ENCODE results near the gene TUBA4B. TPM values are rescaled to one million over a fixed set of nuclear protein-coding genes. Genes with fewer than 3 reads are reported as not detected.

Gene TUBA4B
- total RNA-seq, 6 donors from 2014 or later: 0.26 to 8.9 (median 3.1) TPM

- WGBS, 2 donors: 36% methylated on average over 11 to 16 of the region's 16 CpGs
- peak; percentile 15 to 83 for ATAC-seq (ENCODE audit: low FRiP score in 2 of 2)
- Histone ChIP-seq H3K4me3 (no peak overlapping the region), H3K9me3 (no peaks in the 10 kb centered on the region), H3K36me3 (peaks cover 1 to 22% (median 15%) of the 10 kb centered on the region in 4 donors), H3K27me3 (no peaks in the 10 kb centered on the region), H3K4me1 (peaks cover 0 to 9% (median 4%) of the 10 kb centered on the region in 4 donors), H3K27ac (no peak overlapping the region)
- peak in 1 of 2 donors; percentile 91 for DNase-seq
- TF ChIP-seq POLR2A (IDR thresholded peaks at IDR 0.05): no peak
- no peak for TF ChIP-seq CTCF (IDR thresholded peaks at IDR 0.05)
- no peak for TF ChIP-seq POLR2AphosphoS5 (IDR thresholded peaks at IDR 0.05)
- no peak for TF ChIP-seq EP300 (IDR thresholded peaks at IDR 0.05)
Observed at GRCh38 chr2:219289537-219290361, 36.7 kb downstream of the TUBA4B start.

GRCh38 chr2:219290381-219291171 lies 37.5 kb downstream of the TUBA4B start:
- Histone ChIP-seq H3K4me1 (peaks cover 5 to 13% (median 10%) of the 10 kb centered on the region in 4 donors), H3K4me3 (no peak overlapping the region), H3K27ac (no peak overlapping the region), H3K27me3 (no peaks in the 10 kb centered on the region), H3K36me3 (peaks cover 0 to 13% (median 7%) of the 10 kb centered on the region in 4 donors), H3K9me3 (no peaks in the 10 kb centered on the region)
- no peak for ATAC-seq (ENCODE audit: low FRiP score in 2 of 2)
- DNase-seq: peak in 1 of 2 donors; percentile 51
- 84 to 87% methylated on average over 15 to 16 of the region's 16 CpGs for WGBS, 2 donors
- no peak for TF ChIP-seq POLR2AphosphoS5 (IDR thresholded peaks at IDR 0.05)
- no peak for TF ChIP-seq EP300 (IDR thresholded peaks at IDR 0.05)
- TF ChIP-seq POLR2A (IDR thresholded peaks at IDR 0.05): no peak
- TF ChIP-seq CTCF (IDR thresholded peaks at IDR 0.05): no peak

GRCh38 chr2:219291394-219291793 lies 38.4 kb downstream of the TUBA4B start:
- TF ChIP-seq POLR2A (IDR thresholded peaks at IDR 0.05) (no peak), EP300 (IDR thresholded peaks at IDR 0.05) (no peak), POLR2AphosphoS5 (IDR thresholded peaks at IDR 0.05) (no peak)
- DNase-seq (no peak), ATAC-seq (ENCODE audit: low FRiP score in 2 of 2) (no peak)
- Histone ChIP-seq H3K36me3 (peaks cover 0 to 5% (median 2%) of the 10 kb centered on the region in 4 donors), H3K9me3 (no peaks in the 10 kb centered on the region), H3K4me3 (no peak overlapping the region), H3K27ac (no peak overlapping the region), H3K27me3 (no peaks in the 10 kb centered on the region), H3K4me1 (peaks cover 5 to 13% (median 10%) of the 10 kb centered on the region in 4 donors)
- WGBS, 2 donors: 81 to 87% methylated on average over 7 of the region's 7 CpGs

- H3K36me3 ChIP-seq: peaks cover 0 to under 1% (median 0%) of the 10 kb centered on the region in 4 donors
- WGBS, 2 donors: 69 to 84% methylated on average over 4 of the region's 4 CpGs
- TF ChIP-seq CTCF (IDR thresholded peaks at IDR 0.05) (no peak), POLR2A (IDR thresholded peaks at IDR 0.05) (no peak), EP300 (IDR thresholded peaks at IDR 0.05) (no peak), POLR2AphosphoS5 (IDR thresholded peaks at IDR 0.05) (no peak)
- no peak overlapping the region for H3K4me3 ChIP-seq
- peaks cover 5 to 13% (median 10%) of the 10 kb centered on the region in 4 donors for H3K4me1 ChIP-seq
- H3K9me3 ChIP-seq: no peaks in the 10 kb centered on the region
- no peak for ATAC-seq (ENCODE audit: low FRiP score in 2 of 2)
- no peaks in the 10 kb centered on the region for H3K27me3 ChIP-seq
- no peak for DNase-seq
- no peak overlapping the region for H3K27ac ChIP-seq
Observed at GRCh38 chr2:219291910-219292490, 39.0 kb downstream of the TUBA4B start.

- DNase-seq (no peak), ATAC-seq (ENCODE audit: low FRiP score in 2 of 2) (no peak)
- Histone ChIP-seq H3K36me3 (no peaks in the 10 kb centered on the region), H3K9me3 (no peaks in the 10 kb centered on the region), H3K27ac (no peak overlapping the region), H3K4me3 (no peak overlapping the region), H3K4me1 (peaks cover 5 to 13% (median 10%) of the 10 kb centered on the region in 4 donors), H3K27me3 (no peaks in the 10 kb centered on the region)
- 92 to 94% methylated on average over 9 of the region's 9 CpGs for WGBS, 2 donors
- TF ChIP-seq POLR2AphosphoS5 (IDR thresholded peaks at IDR 0.05) (no peak), EP300 (IDR thresholded peaks at IDR 0.05) (no peak), POLR2A (IDR thresholded peaks at IDR 0.05) (no peak), CTCF (IDR thresholded peaks at IDR 0.05) (no peak)
Observed at GRCh38 chr2:219292616-219293015, 39.6 kb downstream of the TUBA4B start.

Measured in upper lobe of left lung (tissue), 6 donors.